Measurements from ENCODE around the gene GALNT18.

GALNT18 gene

DNA sequence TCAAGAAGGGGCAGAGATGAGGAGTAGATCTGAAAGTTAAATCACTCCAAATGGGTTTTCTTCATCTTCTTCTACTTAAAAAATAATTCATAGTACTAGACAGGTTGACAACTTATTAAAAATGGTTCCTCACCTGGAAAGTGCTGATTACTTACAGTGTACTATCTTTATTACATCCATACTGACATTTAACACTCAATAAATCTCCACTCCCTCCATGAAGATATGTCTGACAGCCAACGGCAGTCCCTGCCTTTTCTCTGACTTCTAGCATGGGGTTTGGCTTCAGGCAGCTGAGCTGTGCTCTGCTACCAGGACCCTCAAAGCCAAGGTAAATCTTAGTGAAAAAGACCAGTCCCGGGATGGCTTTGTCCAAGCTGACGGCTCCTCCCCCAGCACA is 135.4 kb downstream of the GALNT18 start:
- DNase-seq, result no peak

DNA sequence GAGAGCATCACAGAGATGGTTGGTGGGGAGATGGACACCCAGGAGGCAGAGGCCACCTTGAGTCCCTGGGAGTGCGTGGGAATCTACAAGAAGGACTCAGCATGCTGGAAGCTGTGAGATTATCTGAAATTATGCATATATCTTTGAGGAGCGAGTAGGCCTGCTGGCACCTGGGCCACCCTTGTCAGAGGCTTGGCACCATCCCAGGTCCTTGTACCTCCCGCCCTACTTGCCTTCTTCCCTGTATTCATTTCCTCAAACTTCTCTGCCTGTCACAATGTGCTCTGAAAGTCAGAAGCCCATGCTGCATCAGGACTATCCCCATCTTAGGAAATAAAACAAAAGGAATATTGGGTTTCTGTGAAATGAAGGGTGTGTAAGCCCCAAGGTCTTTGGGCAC is 135.8 kb downstream of the GALNT18 start:
- DNase-seq, result no peak

DNA sequence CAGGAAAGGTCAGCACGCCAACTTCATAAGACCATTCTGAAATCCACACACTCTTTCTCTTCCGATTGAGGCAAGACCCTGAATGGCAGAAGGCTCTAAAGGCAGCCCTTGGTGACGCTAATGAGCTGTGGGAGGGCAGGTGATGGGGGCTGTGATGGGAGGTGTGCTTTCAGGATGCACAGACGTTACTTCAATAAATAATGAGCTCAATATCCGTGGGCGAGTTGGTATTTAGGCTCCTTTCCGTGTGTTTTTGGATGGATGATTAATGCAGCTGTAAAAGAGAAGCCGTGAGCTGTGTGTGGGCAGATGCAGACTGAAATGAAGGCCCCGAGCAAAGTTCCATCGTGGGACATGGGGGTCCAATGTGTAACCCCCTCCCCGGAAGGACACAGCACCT is 138.2 kb downstream of the GALNT18 start:
- no peak for DNase-seq

DNA sequence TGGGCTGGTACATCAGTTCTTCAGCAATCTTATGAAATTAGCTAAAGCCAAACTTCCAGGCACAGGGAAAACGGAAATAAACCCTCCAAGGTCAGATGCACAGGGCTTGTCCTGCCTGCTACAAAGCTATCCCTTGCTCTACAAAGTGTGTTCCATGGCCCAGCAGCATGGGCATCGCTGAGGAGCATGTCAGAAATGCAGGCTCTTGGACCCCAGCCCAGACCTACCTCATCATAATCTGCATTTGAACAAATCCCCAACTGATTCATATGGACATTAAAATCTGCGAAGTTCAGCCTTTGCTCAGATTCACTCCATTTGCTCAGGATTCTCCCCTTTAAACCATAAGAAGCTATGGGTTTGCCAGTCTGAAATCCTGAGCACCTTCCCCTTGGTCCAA is 139.1 kb downstream of the GALNT18 start:
- no peak for DNase-seq

DNA sequence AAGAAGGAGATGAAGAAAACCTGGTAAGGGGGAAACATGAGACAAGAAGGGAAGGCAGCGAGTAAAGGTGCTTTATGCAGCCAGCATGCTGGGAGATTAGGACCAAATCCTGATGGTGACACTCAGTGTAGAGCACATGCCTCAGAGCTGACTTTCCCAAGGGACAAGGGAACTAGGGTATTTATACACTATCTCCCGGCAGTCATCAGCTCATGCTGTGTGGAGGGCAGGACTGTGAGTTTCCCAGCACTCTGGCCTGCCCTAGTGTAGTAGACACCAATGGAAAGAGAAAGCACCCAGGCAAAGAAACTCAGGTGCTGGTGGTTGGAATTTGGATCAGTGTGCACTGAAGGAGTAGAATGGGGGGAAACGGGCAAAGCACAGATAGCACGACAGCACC is 140.4 kb downstream of the GALNT18 start:
- no peak for DNase-seq

DNA sequence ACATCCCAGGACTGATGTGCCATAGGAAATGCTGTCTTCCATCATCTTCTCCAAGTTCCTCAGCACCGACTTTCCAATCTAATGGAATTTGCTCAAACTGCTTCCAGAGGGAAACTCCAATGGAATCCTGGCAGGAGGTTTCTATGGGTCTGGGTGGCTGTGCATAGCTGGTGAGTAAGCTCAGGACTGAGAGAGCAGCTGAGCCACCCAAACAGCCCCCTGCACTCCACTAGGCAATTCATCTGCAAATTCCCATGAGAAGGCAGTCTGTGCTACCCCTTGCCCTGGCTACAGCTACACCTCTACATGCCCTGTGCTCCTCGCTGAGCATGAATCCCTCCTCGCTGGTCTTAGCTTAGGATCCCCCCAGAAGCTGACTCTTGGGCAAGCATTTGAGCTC is 140.8 kb downstream of the GALNT18 start:
- DNase-seq, result no peak

DNA sequence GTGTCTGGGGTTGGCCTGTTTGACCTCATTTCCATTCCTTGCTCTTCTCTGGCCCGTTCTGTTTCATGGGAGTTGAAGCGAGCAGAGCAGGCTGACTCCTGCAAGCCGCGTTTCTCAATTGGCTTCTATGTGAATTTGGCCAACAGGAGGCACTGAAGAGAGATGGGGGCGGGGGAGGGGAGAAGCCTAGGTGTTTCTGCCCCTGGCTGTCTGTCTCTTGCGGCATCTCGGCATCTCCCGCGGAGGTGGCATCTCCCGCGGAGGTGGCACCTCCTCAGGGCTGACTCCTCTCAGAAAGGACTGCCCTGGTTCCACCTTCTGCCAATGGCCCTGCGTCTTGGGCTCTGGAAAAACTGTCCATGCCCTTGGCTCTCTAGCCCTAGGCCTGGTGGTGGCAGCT is 143.1 kb downstream of the GALNT18 start:
- DNase-seq, result no peak

DNA sequence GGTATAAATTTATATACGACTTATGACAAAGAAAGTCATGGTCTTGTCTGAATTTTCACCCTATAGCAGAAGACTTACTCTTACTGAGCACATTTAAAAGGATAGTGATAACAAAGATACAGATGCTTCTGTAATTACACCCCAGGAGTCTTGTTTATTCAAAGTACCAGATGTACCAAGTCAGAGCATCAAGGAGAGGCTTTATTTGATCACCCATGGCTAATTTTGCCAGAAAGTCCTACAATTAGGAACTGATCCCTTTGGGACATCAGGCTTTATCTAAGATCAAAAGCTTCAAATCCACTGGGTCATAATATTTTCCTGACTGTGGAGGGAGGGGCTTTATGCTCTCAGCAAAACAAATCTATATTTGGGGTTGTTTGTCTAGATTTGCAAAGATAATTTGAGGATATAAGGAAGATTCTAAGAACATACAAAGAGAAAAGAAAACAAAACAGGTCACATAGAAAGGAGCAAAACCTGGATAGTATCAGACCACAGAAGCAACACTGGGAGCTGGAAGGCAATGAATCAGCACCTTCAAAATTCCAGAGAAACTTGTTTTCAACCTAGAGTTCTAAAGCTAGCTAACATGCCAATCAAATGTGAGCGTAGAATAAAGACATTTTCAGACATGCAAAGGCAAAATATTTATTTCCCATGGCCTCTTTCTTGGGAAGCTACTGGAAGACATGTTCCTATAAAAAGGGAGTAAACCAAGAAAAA is 143.9 kb downstream of the GALNT18 start:
- DNase-seq, result no peak

DNA sequence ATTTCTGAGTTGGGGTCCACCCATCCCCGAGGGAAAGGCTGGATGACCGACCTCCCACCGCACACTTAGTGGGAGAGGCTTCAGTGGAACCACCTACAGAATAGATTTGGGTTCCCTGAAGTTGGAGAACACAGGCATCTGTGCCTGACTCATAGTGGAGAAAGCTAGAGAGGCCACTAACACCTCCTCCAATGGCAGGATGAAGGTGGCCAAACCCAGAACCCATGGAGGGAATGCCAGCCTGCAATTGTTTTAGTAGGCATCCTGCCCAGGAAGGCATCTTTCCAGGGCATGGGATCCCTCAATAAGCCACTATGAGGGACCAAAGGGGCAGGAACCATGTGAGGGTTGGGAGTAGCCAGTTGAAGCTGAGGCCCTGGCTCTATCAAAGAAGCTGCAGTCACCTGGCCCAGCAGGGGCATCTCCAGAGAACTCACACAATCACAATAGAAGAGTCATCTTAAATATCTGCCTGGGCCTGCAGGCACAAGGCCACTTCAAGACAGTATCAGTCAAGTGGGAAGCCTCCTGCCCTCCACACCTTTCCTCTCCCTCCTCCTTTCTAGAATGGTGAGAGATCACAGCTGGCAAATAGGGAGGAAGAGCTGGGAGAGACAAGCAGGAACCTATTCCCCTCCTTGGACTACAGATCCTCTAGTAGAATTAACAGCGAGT is 144.7 kb downstream of the GALNT18 start:
- DNase-seq, result no peak

DNA sequence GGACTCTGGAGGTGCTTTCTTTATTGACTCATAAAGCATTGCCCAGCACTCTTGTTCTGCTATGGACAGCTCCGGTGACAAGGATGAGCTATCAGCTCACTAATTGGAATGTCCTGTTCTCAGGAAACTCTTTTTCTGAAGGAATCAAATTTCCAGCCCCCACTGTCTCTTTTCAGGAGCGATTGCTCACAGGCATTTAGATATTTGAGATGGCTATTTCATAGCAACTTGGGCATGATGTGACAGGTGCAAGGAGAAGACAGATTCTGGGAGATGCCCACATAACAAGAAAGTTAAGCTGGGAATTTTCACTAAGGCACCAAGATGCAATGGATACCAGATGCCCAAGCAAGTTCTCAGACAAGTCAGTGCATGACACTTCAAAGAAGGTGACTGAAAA is 145.3 kb downstream of the GALNT18 start:
- no peak for DNase-seq

DNA sequence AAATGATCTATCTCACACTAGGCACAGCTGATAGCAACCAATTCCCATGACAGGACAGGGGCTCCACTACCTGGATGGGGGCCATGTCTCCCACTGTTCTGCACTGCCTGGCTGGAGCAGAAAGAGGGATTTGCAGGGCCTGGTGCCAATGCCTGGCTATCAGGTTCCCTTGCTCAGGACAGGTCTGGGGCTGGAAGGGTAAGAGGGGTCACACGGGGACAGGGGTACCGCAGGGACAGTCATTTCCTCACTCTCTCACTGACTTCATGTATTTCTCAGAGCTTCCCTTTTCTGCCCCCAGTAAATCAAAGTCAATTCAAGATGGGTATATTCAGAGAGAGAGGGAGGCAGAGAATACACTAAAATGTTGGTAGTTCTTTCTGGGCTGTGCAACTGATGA is 149.7 kb downstream of the GALNT18 start:
- no peak for DNase-seq

DNA sequence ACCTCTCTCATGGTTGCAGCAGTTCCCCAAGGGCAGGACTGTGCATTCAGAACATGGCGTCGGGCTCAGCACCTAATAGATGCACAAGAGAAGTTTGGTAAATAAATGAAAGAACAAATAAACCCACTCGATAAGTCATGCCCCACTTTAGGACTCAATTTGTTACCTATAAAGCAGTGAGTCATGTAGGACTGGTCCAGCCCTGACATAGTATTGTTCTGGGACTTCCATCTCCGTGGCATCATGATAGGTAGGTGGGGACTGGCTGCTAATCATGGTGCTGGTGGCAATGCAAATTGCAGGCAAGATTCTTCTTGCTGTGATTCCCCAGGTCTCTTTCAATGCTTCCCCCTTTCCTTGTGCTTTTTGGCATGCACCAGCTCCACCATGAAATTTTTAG is 150.6 kb downstream of the GALNT18 start:
- no peak for DNase-seq

DNA sequence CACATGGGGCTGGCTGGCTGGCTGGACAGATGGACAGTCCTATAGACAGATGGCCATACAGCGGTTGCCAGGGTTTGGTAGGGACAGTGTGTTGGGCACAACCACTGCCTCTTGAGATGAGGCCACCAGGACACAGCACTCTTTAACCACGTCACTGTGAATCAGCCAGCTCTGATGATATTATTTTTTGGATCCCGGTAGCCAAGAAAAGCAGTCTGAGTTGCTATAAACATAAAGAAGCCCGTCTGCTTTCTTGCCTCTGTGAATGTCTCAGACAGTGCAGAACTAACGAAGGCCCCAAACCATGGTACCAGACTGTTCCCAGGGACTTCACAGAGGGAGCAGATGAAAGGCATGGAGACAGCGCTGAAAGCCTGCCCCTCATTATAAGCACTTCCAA is 152.9 kb downstream of the GALNT18 start:
- no peak for DNase-seq

DNA sequence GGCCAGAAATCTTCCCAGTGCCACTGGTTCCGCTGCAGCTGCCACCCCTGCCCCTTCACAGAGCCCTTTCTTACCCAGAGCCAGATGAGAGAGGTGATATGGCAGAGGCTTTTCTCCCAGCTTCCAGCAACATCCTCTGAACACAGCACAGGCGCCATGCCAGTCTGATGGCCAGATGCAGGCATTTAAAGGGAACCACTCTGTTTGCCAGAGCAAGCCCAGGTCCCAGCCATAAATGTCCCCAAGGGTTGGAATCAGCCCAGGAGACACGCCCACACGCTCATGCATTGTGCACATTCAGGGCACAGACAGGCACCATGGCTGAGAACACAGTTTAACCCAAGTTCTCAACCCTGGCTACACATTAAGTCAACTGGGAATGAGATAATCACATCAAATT is 154.5 kb downstream of the GALNT18 start:
- DNase-seq, result no peak

DNA sequence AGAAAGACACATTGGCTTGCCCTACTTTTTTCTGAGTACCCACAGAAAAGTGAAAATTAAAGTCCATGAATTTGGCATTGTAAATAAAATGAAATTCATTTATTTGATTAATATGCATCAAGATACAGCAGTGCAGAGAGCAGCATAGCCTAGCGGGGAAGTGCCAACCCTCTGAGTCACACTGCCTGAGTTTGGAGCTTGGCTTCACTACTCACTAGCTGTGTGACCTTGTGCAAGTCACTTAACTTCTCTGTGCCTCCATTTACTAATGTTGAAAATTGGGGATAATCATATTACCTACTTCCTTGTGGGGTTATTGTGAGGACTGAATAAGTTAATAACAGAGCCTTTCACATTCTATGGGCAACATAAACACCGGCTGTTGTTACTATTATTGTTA is 157.2 kb downstream of the GALNT18 start:
- DNase-seq, result no peak

DNA sequence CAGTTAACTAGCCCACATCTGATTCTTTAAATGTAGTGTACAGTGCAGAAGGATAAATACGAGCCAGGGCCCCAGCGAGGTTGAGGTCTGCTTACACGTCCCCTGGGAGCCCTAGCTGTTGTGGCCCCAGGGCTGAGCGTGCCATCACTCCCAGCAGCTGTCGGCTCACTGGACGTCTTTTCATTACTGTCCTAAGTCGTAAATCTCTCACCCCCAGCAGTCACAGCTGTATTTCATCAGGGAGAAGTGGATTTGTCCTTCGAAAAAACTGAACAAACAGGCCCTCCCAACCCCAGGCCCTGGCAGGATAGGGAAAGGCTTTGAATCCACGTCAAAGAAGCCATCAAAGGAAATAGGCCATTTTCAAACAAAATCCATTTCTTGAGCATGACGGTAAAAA is 158.4 kb downstream of the GALNT18 start:
- no peak for DNase-seq

DNA sequence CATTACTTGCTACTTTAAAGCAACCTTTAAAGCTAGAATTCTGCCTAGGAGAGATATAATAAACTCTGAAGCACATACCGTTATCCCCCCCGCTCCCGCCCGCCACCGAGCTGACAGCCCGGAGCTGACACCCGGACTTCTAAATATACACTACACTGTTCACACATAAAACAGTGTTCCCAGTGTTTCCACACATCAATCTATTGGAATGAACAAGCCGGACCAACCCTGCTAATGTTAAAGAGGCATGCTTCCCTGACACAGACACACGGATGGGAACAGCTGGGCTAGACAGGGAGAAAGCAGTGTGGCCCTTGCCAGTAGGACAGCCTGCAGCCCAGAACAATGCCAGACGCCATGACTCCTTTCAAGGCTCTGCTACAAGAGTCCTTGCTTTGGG is 160.3 kb downstream of the GALNT18 start:
- DNase-seq, result no peak

DNA sequence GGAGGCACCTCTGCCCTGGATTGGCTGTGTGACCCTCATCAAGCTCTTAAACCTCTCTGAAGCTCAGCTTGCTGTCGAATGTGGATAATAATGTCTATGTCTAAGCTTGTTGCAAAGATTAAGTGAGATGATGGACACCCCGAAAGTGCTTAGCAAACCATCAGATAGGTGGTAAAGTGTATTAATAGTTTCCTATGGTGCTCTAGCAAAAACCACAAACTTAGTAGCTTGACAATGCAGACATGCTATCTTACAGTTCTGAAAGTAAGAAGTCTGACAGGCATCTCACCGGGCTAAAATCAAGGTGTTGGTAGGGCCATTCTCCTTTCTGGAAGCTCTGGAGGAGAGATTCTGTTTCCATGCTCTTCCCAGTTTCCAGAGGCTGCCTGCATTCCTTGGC is 162.2 kb downstream of the GALNT18 start:
- DNase-seq, result no peak

DNA sequence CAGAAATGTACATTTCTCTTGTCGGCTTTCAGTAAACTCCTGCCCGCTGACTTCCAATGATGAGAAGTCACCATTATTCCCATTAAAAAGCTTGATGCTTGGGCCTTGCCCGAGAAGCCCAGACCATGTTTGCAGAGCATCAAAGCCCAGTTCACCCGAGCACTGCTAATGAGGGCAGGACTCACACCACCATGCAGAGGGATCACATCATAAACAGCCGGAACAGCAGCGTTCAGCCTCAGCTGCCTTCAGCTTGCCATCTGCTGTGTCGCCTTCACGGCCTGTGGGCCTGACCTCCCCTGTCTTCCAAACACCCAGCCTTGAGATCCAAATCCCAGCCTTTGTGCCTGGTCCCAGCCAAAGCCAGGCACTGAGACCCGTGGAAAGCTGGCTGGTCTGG is 163.3 kb downstream of the GALNT18 start:
- DNase-seq, result no peak

DNA sequence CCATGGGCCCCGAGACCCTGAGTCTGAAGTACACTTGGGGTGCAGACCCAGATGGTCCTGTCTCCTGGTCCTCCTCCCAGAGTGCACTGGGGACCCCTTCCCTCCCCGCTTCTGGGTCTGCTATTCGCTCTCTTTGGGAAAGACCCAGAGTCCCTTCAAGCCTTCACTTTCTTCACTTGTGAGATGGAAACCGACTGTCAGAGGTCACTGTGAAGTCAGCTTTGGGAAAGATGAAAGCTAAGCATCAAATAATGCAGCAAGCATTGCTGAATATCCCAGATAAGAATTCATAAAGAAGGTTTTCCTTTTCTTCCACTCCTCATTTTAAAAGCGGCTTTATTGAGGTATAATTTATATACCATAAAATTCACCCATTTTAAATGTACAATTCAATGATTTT is 163.8 kb downstream of the GALNT18 start:
- no peak for DNase-seq

DNA sequence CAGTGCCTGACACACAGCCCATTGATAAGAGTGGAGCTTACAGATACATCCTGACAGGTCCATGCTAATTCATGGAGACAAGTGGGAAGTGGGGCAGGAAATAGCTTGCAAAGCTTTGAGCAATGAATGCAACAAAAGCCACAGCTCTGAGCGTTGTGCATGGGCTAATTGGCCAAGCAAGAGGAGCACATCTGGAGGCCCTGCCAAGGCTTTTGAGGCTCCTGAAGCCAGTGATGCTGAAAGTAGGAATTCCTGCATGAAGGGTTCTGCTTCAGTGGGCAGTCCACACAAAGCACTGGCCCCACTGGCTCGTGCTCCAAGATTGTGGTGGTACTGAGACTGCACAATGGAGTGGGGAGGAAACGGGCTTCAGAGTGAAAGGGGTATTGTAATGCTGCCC is 164.9 kb downstream of the GALNT18 start:
- no peak for DNase-seq

DNA sequence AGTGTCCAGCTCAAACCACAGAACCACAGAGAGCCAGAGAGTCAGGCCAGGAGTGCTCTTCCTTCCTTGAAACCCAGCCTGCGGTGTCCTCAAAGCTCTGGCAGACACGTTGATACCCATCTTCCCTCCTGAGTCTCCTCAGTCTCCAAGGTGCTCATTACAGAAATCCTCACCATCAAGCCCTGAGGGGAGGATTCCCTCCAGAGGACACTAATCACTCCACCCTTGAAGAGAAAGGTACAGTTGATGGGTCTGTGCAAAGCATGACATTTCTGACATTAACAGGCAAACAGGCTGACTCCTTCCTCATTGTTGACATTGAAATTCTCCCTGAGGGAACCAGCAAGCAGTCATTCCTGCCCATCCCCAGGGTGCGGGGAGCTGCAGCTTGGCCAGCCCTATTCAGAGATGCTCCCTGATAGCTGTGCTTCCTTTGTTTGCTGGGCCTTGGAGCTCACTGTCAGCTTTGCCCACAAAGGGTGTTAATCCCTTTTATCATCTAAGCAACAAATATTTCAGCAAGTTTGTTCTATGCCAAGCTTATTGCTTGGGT is 167.1 kb downstream of the GALNT18 start:
- no peak for DNase-seq

DNA sequence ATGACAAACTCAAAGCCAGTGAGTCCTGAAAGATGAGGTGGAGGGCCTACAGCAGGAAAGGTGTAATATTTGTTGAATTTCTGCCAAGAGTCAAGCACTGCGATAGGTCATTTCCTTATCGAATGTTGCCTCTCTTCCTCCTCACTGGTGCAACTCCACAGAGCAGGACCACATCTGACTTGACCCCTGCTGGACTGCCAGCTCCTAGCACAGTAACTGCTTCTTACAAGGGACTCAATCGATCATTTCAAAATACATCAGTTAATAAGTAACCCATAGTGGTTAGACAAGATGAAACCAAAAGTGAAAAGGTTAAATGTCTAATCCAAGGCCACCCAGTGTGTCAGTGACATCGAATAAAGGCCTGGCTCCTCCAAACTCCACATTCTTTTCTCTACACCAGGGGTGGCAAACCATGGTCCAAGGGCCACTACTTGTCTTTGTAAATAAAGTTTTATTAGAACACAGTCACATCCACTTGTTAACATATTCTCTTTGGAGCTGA is 170.3 kb downstream of the GALNT18 start:
- no peak for DNase-seq

DNA sequence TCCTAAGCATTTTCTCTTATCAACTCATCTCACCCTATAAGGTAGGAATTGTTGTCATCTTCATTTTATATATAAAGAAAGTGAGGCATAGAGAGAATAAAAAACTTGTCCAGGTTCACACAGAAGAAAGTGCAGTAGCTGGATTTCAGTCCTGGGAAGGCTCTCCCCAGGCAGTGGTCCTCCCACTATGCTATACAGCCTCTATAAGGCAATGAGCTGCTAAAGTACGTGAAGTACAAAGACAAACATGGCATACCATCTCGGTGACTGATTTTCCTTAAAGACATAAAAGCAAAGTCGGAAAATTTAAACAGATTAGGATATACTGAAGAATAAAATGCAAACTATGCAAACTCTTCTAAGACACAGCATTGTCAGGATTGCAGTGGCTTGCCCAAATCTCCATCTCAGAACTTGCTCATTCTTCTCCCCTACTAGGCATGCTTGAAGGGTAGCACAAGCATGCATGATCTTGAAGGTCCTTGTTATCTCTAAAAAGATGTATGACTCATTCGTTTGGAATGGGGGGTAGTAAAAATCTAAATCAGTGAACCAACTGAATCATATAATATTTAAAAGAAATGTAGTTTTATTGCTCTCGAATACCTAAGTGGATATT is 171.0 kb downstream of the GALNT18 start:
- DNase-seq, result no peak

Data from stimulated activated naive CD4-positive, alpha-beta T cell treated with Interleukin-2 at 50 U/mL for 16 hours (primary cell).